Body of pancreas (tissue), 4 donors: Measurements from ENCODE around the gene PRRG4. TPM values are rescaled to one million over a fixed set of nuclear protein-coding genes. Genes with fewer than 3 reads are reported as not detected.
"Not testable (repeated sequence)": the region's sequence is repeated elsewhere in the genome, so short reads cannot be mapped to it uniquely, and the experiment has no call there.

ENCODE experiments used
- ATAC-seq: fragments of 150-250 bp; one replicate; pipeline ENCODE4 v1.9.1; 2016
- DNase-seq, 4 donors: peaks; one replicate each; pipeline ENCODE4 v3.0.0-alpha.2; 2019
- H3K27ac ChIP-seq, 4 donors: fragments of 200-600 bp; sonication (generic); 1 replicate in 3 of 4; 2 replicates in 1 of 4; pipeline versions ENCODE4 v1.5.1 to v1.6.1; 2016 to 2019; ENCODE audit warnings: mild to moderate bottlenecking in 1 of 4, mixed read lengths in 1 of 4, moderate library complexity in 1 of 4
- H3K27me3 ChIP-seq, 2 donors: fragments of 200-600 bp; sonication (generic); one replicate each; pipeline ENCODE4 v1.6.0; 2016; ENCODE audit warnings: mild to moderate bottlenecking in 1 of 2
- H3K36me3 ChIP-seq, 2 donors: fragments of 200-600 bp; sonication (generic); replicated peaks in 1 of 2; 2 replicates each; pipeline ENCODE4 v1.5.1; 2016; ENCODE audit warnings: low read depth in 2 of 2; ENCODE audit not compliant: insufficient read depth in 1 of 2
- H3K4me1 ChIP-seq: fragments of 200-600 bp; sonication (generic); one replicate; pipeline ENCODE4 v1.6.0; 2016
- H3K4me3 ChIP-seq, 2 donors: fragments of 200-600 bp; sonication (generic); 1 replicate in 1 of 2; 2 replicates in 1 of 2; pipeline ENCODE4 v1.5.1; 2016 to 2019
- H3K9me3 ChIP-seq, 3 donors: fragments of 200-600 bp; sonication (generic); 1 replicate in 2 of 3; 2 replicates in 1 of 3; pipeline ENCODE4 v1.5.1; 2016
- CTCF ChIP-seq, 7 experiments: fragments of 450-650 bp in 4 of 7; fragments of 200-600 bp in 3 of 7; sonication (generic) in 3 of 7; IDR thresholded peaks; one replicate each; pipeline ENCODE4 v1.5.1; 2016 to 2019; ENCODE audit warnings: antibody characterized with exemption in 7 of 7
- POLR2A ChIP-seq, 3 donors: fragments of 450-650 bp; IDR thresholded peaks; one replicate each; pipeline ENCODE4 v1.6.1; 2016; ENCODE audit warnings: antibody characterized with exemption in 3 of 3, mild to moderate bottlenecking in 2 of 3
- WGBS, 2 donors: methylation state at CpG; one replicate each; pipeline ENCODE4 v1.1.5; 2017; 5-methylcytosine and 5-hydroxymethylcytosine counted together
- intact Hi-C: fragments of 100-400 bp; cut with DNase I; formaldehyde crosslinking; loops from one replicate; pipeline ENCODE4 v1.15.1; 2023
- total RNA-seq, 2 donors: library from RNA; depleted of rRNA; stranded (reverse); fragments of >200 nt; gene quantifications; one replicate each; pipeline ENCODE4 v1.1.0, GENCODE V29; 2016

PRRG4 gene
- total RNA-seq, 2 donors from 2014 or later, result 2.3 to 5.7 TPM

- H3K9me3 ChIP-seq, result no peaks in the 10 kb centered on the region
- WGBS, 2 donors, result 57 to 62% methylated on average over 2 of the region's 2 CpGs
- DNase-seq (no peak), ATAC-seq (no peak)
- TF ChIP-seq POLR2A (IDR thresholded peaks at IDR 0.05) (no peak), CTCF (IDR thresholded peaks at IDR 0.05) (no peak)
- no peaks in the 10 kb centered on the region for H3K4me1 ChIP-seq
- no peaks in the 10 kb centered on the region for H3K36me3 ChIP-seq
- H3K4me3 ChIP-seq, result no peak overlapping the region
- H3K27ac ChIP-seq, result no peak overlapping the region
- intact Hi-C loops, result no loop called here
- no peaks in the 10 kb centered on the region for H3K27me3 ChIP-seq
These were observed 25.9 kb downstream of the PRRG4 start for GRCh38 chr11:32855601-32856000.

- DNase-seq (no peak), ATAC-seq (no peak)
- no peak overlapping the region for H3K4me3 ChIP-seq
- H3K36me3 ChIP-seq, result no peaks in the 10 kb centered on the region
- H3K4me1 ChIP-seq, result no peaks in the 10 kb centered on the region
- no peaks in the 10 kb centered on the region for H3K27me3 ChIP-seq
- WGBS, 2 donors, result 75 to 79% methylated on average over 1 of the region's 1 CpG
- intact Hi-C loops, result no loop called here
- no peak overlapping the region for H3K27ac ChIP-seq
- TF ChIP-seq POLR2A (IDR thresholded peaks at IDR 0.05) (no peak), CTCF (IDR thresholded peaks at IDR 0.05) (no peak)
- no peaks in the 10 kb centered on the region for H3K9me3 ChIP-seq
These were observed 29.0 kb downstream of the PRRG4 start for GRCh38 chr11:32858731-32859130.

- H3K4me3 ChIP-seq, result no peak overlapping the region
- TF ChIP-seq POLR2A (IDR thresholded peaks at IDR 0.05) (no peak), CTCF (IDR thresholded peaks at IDR 0.05) (no peak)
- 59 to 63% methylated on average over 3 of the region's 3 CpGs for WGBS, 2 donors
- no peak overlapping the region for H3K27ac ChIP-seq
- intact Hi-C loops, result no loop called here
- H3K9me3 ChIP-seq, result no peaks in the 10 kb centered on the region
- no peaks in the 10 kb centered on the region for H3K4me1 ChIP-seq
- ATAC-seq, result no peak
- H3K36me3 ChIP-seq, result no peaks in the 10 kb centered on the region
- H3K27me3 ChIP-seq, result no peaks in the 10 kb centered on the region
- no peak for DNase-seq
These were observed 32.3 kb downstream of the PRRG4 start for GRCh38 chr11:32861850-32862577.

GRCh38 chr11:32864555-32864954, 34.8 kb downstream of the PRRG4 start:
- no peak for ATAC-seq
- intact Hi-C loops, result no loop called here

GRCh38 chr11:32868752-32869151, 39.0 kb downstream of the PRRG4 start:
- H3K4me3 ChIP-seq, ATAC-seq, H3K4me1 ChIP-seq, H3K9me3 ChIP-seq, H3K27ac ChIP-seq, H3K36me3 ChIP-seq, intact Hi-C loops, DNase-seq, H3K27me3 ChIP-seq: not testable (repeated sequence)
- 61 to 79% methylated on average over 4 of the region's 4 CpGs for WGBS, 2 donors

More at GRCh38 chr11:32864555-32864954, 34.8 kb downstream of the PRRG4 start:
- TF ChIP-seq POLR2A (IDR thresholded peaks at IDR 0.05) (no peak), CTCF (IDR thresholded peaks at IDR 0.05) (no peak)
- H3K4me3 ChIP-seq, result no peak overlapping the region
- DNase-seq, result no peak
- H3K36me3 ChIP-seq, result no peaks in the 10 kb centered on the region
- no peaks in the 10 kb centered on the region for H3K27me3 ChIP-seq
- H3K9me3 ChIP-seq, result no peaks in the 10 kb centered on the region
- H3K4me1 ChIP-seq, result no peaks in the 10 kb centered on the region
- H3K27ac ChIP-seq, result no peak overlapping the region
